K562 (cell line): ENCODE results near the gene CENPX. TPM values are rescaled to one million over a fixed set of nuclear protein-coding genes. Genes with fewer than 3 reads are reported as not detected.
A peak's percentile ranks its signal among the peaks of the same experiment; 100 is the strongest.

Experiments
- AFF4 ChIP-seq: sonication (generic); formaldehyde crosslinking; IDR thresholded peaks from 2 replicates; pipeline ENCODE4 v1.8.0; 2023; ENCODE audit warnings: mild to moderate bottlenecking, missing genetic modification reagents
- BHLHE40 ChIP-seq: IDR thresholded peaks from 2 replicates; pipeline ENCODE4 v1.6.1; 2011; ENCODE audit warnings: low read length, improper control_type of control experiment
- DACH1 ChIP-seq: fragments of 450-650 bp; IDR thresholded peaks from 2 replicates; pipeline ENCODE4 v1.6.1; 2018; ENCODE audit not compliant: partially characterized antibody
- JUN ChIP-seq, 2 experiments: sonication (generic) in 1 of 2; formaldehyde crosslinking in 1 of 2; IDR thresholded peaks; 2 replicates each; pipeline versions ENCODE4 v1.6.1 to v1.8.0; 2012 to 2022; ENCODE audit warnings: borderline replicate concordance in 2 of 2, mild to moderate bottlenecking in 2 of 2, improper control_type of control experiment in 1 of 2, low read depth in 1 of 2, low read length in 1 of 2, missing genetic modification reagents in 1 of 2
- KDM1A ChIP-seq, 2 experiments: fragments of 450-650 bp; IDR thresholded peaks; 2 replicates each; pipeline ENCODE4 v1.6.1; 2016; ENCODE audit warnings: mild to moderate bottlenecking in 2 of 2
- MYC ChIP-seq, 2 experiments: fragments of 250-450 bp in 1 of 2; sonication (Bioruptor Pico) in 1 of 2; IDR thresholded peaks; 2 replicates each; pipeline versions ENCODE4 v1.5.1 to v1.6.1; 2012 to 2021; ENCODE audit warnings: low read depth in 2 of 2, borderline replicate concordance in 1 of 2, improper control_type of control experiment in 1 of 2, low read length in 1 of 2, mild to moderate bottlenecking in 1 of 2, moderate library complexity in 1 of 2
- NFIC ChIP-seq: fragments of 450-650 bp; IDR thresholded peaks from 2 replicates; pipeline ENCODE4 v1.6.1; 2017; ENCODE audit warnings: mild to moderate bottlenecking, inconsistent platforms
- NRF1 ChIP-seq, 2 experiments: fragments of 450-650 bp; IDR thresholded peaks in 1 of 2; conservative IDR thresholded peaks in 1 of 2; 2 replicates each; pipeline ENCODE4 v1.6.1; 2014; ENCODE audit warnings: mild to moderate bottlenecking in 2 of 2
- POLR2H ChIP-seq: IDR thresholded peaks from 2 replicates; pipeline ENCODE4 v1.6.1; 2016; ENCODE audit warnings: missing genetic modification characterization, low read depth, mild to moderate bottlenecking, control low read depth, missing compliant biosample characterization, moderate library complexity
- PREB ChIP-seq: sonication (generic); formaldehyde crosslinking; IDR thresholded peaks from 2 replicates; pipeline ENCODE4 v1.8.1; 2023; ENCODE audit warnings: mild to moderate bottlenecking, missing genetic modification reagents
- PTTG1 ChIP-seq: fragments of 450-650 bp; IDR thresholded peaks from 2 replicates; pipeline ENCODE4 v1.6.1; 2016; ENCODE audit warnings: low read depth, mild to moderate bottlenecking, missing genetic modification characterization, missing compliant biosample characterization
- RAD51 ChIP-seq: fragments of 450-650 bp; IDR thresholded peaks from 2 replicates; pipeline ENCODE4 v1.7.1; 2016; ENCODE audit warnings: low read depth, mild to moderate bottlenecking, borderline replicate concordance
- RFX1 ChIP-seq: fragments of 450-650 bp; IDR thresholded peaks from 2 replicates; pipeline ENCODE4 v1.6.1; 2016; ENCODE audit warnings: mild to moderate bottlenecking, moderate library complexity
- SPI1 ChIP-seq: IDR thresholded peaks from 2 replicates; pipeline ENCODE4 v1.6.1; 2011; ENCODE audit warnings: low read depth, low read length, control low read depth, borderline replicate concordance
- TRIM25 ChIP-seq: fragments of 450-650 bp; IDR thresholded peaks from 2 replicates; pipeline ENCODE4 v1.7.0; 2016; ENCODE audit warnings: borderline replicate concordance
- ZBTB17 ChIP-seq: fragments of 450-650 bp; formaldehyde crosslinking; IDR thresholded peaks from 2 replicates; pipeline ENCODE4 v1.4.0; 2020; ENCODE audit warnings: mild to moderate bottlenecking
- ZKSCAN3 ChIP-seq: fragments of 250-450 bp; sonication (Bioruptor Pico); IDR thresholded peaks from 2 replicates; pipeline ENCODE4 v1.4.0; 2020
- polyA plus RNA-seq, 8 experiments: library from polyadenylated mRNA; depleted of rRNA in 4 of 8; stranded (reverse) in 5 of 8; unstranded in 3 of 8; fragments of >200 nt; fragmentation: Nextera tagmentation in 2 of 8; fragmentation: Illumina TruSeq in 1 of 8; extraction: Ambion mirVana in 2 of 8; extraction: Trizol in 1 of 8; gene quantifications; 2 replicates each; pipeline versions ENCODE4 v1.2.1 to v1.2.3, GENCODE V29; 2011 to 2014; ENCODE audit warnings: inconsistent platforms in 1 of 8, missing spikeins in 1 of 8
- total RNA-seq, 7 experiments: library from RNA; depleted of rRNA in 6 of 7; stranded (reverse); fragments of >200 nt in 6 of 7; fragmentation: Illumina TruSeq in 2 of 7; extraction: Trizol in 2 of 7; gene quantifications; 2 replicates each; pipeline versions ENCODE4 v1.2.1 to v1.2.3, GENCODE V29; 2011 to 2021; ENCODE audit warnings: low replicate concordance in 1 of 7
- TF ChIP-seq, protein P1 (sequence below): fragments of 250-450 bp; sonication (Bioruptor Pico); IDR thresholded peaks from 2 replicates; pipeline ENCODE4 v1.8.0; 2021; ENCODE audit warnings: moderate library complexity, mild to moderate bottlenecking, inconsistent platforms

The CENPX gene
- total and polyA plus RNA-seq, 9 of the 15 experiments (the other 6 are each of a cell fraction or from before 2014, with no cell fraction given), result 32.7 to 352 (median 127) TPM

- TF ChIP-seq RAD51 (no peak), RFX1 (no peak), BHLHE40 (no peak), KDM1A (IDR thresholded peaks at IDR 0.05) (no peak), POLR2H (tag) (no peak), MYC (IDR thresholded peaks at IDR 0.05; ENCODE audit: low read depth, low read length) (no peak), MYC (CRISPR knock-in tag; IDR thresholded peaks at IDR 0.05; ENCODE audit: borderline replicate concordance, low read depth) (no peak), SPI1 (no peak), NRF1 (conservative IDR thresholded peaks at IDR 0.05 in 1 of 2, IDR thresholded peaks at IDR 0.05 in 1 of 2) (peak; percentile 52; a peak in 1 of 4 replicates), JUN (IDR thresholded peaks at IDR 0.05; ENCODE audit: borderline replicate concordance, low read depth, low read length) (no peak), JUN (CRISPR knock-in tag; IDR thresholded peaks at IDR 0.05; ENCODE audit: borderline replicate concordance) (no peak), ZKSCAN3 (CRISPR knock-in tag) (no peak), NFIC (no peak), DACH1 (no peak), PTTG1 (tag) (no peak), PREB (CRISPR knock-in tag) (no peak), TRIM25 (no peak), ZBTB17 (CRISPR knock-in tag) (peak; percentile 83), AFF4 (CRISPR knock-in tag) (no peak)
- TF ChIP-seq, protein P1, sequence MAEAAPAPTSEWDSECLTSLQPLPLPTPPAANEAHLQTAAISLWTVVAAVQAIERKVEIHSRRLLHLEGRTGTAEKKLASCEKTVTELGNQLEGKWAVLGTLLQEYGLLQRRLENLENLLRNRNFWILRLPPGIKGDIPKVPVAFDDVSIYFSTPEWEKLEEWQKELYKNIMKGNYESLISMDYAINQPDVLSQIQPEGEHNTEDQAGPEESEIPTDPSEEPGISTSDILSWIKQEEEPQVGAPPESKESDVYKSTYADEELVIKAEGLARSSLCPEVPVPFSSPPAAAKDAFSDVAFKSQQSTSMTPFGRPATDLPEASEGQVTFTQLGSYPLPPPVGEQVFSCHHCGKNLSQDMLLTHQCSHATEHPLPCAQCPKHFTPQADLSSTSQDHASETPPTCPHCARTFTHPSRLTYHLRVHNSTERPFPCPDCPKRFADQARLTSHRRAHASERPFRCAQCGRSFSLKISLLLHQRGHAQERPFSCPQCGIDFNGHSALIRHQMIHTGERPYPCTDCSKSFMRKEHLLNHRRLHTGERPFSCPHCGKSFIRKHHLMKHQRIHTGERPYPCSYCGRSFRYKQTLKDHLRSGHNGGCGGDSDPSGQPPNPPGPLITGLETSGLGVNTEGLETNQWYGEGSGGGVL (CRISPR knock-in tag), result no peak
These were observed 8.7 kb upstream of the CENPX start, which contains the start of gene RAC3 (continued) for GRCh38 chr17:82031303-82031884.
